Fibroblast of the aortic adventitia (primary cell): ENCODE results near the gene RPAP2. TPM values are rescaled to one million over a fixed set of nuclear protein-coding genes. Genes with fewer than 3 reads are reported as not detected.
"Not testable (repeated sequence)": the region's sequence is repeated elsewhere in the genome, so short reads cannot be mapped to it uniquely, and the experiment has no call there.

Experiments used
- DNase-seq: peaks from one replicate; pipeline ENCODE4 v3.0.0-alpha.2; 2010; ENCODE audit warnings: low read depth
- H3K4me3 ChIP-seq: 2 replicates; pipeline ENCODE4 v1.5.1; 2011; ENCODE audit warnings: low read depth, mild to moderate bottlenecking, control low read depth, low read length, moderate library complexity
- CTCF ChIP-seq: IDR thresholded peaks from 2 replicates; pipeline ENCODE4 v1.5.1; 2011; ENCODE audit warnings: mild to moderate bottlenecking, low read length, control low read depth, inconsistent platforms; ENCODE audit not compliant: insufficient read depth
- total RNA-seq: library from RNA; depleted of rRNA; stranded (reverse); fragments of >200 nt; gene quantifications from 2 replicates; pipeline ENCODE4 v1.2.3, GENCODE V29; 2012; ENCODE audit warnings: low replicate concordance

Gene RPAP2
- total RNA-seq, 1 donor = 16.1 TPM

GRCh38 chr1:92340154-92340553 lies 41.3 kb downstream of the RPAP2 start:
- DNase-seq = no peak
- TF ChIP-seq CTCF = no peak
- no peak overlapping the region for H3K4me3 ChIP-seq

- TF ChIP-seq CTCF = no peak
- DNase-seq = no peak
- no peak overlapping the region for H3K4me3 ChIP-seq
Observed at GRCh38 chr1:92342401-92342800, 43.5 kb downstream of the RPAP2 start.

GRCh38 chr1:92343061-92343460 lies 44.2 kb downstream of the RPAP2 start:
- no peak for TF ChIP-seq CTCF
- H3K4me3 ChIP-seq = no peak overlapping the region
- peak; percentile 4 for DNase-seq

GRCh38 chr1:92346866-92347640 lies 48.2 kb downstream of the RPAP2 start:
- no peak for TF ChIP-seq CTCF
- no peak for DNase-seq
- no peak overlapping the region for H3K4me3 ChIP-seq

- no peak for TF ChIP-seq CTCF
- no peak overlapping the region for H3K4me3 ChIP-seq
- DNase-seq = no peak
Observed at GRCh38 chr1:92352856-92353255, 54.0 kb downstream of the RPAP2 start.

- DNase-seq = no peak
- no peak for TF ChIP-seq CTCF
- H3K4me3 ChIP-seq = no peak overlapping the region
Observed at GRCh38 chr1:92354259-92354658, 55.4 kb downstream of the RPAP2 start.

GRCh38 chr1:92356956-92357355 lies 58.1 kb downstream of the RPAP2 start:
- DNase-seq = peak; percentile 67
- TF ChIP-seq CTCF = no peak
- no peak overlapping the region for H3K4me3 ChIP-seq

- not testable (repeated sequence) for H3K4me3 ChIP-seq, DNase-seq
Observed at GRCh38 chr1:92359382-92359781, 60.5 kb downstream of the RPAP2 start.
